ENCODE results near the gene WWC1. TPM values are rescaled to one million over a fixed set of nuclear protein-coding genes. Genes with fewer than 3 reads are reported as not detected.

Gene WWC1
- total RNA-seq, 3 donors from 2014 or later = 14.7 to 37.0 (median 17.2) TPM

- Histone ChIP-seq H3K9me3 (no peaks in the 10 kb centered on the region), H3K4me3 (no peak overlapping the region), H3K36me3 (ENCODE audit: low read depth) (no peaks in the 10 kb centered on the region), H3K4me1 (ENCODE audit: low read depth) (peaks cover 27% of the 10 kb centered on the region)
- intact Hi-C loops (cut with DNase I, micrococcal nuclease) = no loop called here
- DNase-seq (no peak), ATAC-seq (no peak)
- TF ChIP-seq CTCF (IDR thresholded peaks at IDR 0.05) = no peak
Observed at GRCh38 chr5:168313596-168314204, 22.3 kb downstream of the WWC1 start.

- DNase-seq = peak; percentile 84 to 88 (median 85)
- ATAC-seq = peak; percentile 85
- no peak for TF ChIP-seq CTCF (IDR thresholded peaks at IDR 0.05)
- H3K36me3 ChIP-seq (ENCODE audit: low read depth) = no peaks in the 10 kb centered on the region
- no peak overlapping the region for H3K4me3 ChIP-seq
- intact Hi-C loops (cut with DNase I, micrococcal nuclease) = no loop called here
- H3K4me1 ChIP-seq (ENCODE audit: low read depth) = peaks cover 27% of the 10 kb centered on the region
- no peaks in the 10 kb centered on the region for H3K9me3 ChIP-seq
Observed at GRCh38 chr5:168314735-168315411, 23.4 kb downstream of the WWC1 start.

GRCh38 chr5:168315416-168316138 lies 24.1 kb downstream of the WWC1 start:
- TF ChIP-seq CTCF (IDR thresholded peaks at IDR 0.05) = no peak
- Histone ChIP-seq H3K36me3 (ENCODE audit: low read depth) (no peaks in the 10 kb centered on the region), H3K4me3 (no peak overlapping the region), H3K9me3 (no peaks in the 10 kb centered on the region), H3K4me1 (ENCODE audit: low read depth) (peaks cover 27% of the 10 kb centered on the region)
- DNase-seq (peak in 1 of 3 donors; percentile 41), ATAC-seq (peak; percentile 3)
- intact Hi-C loops (cut with DNase I, micrococcal nuclease) = no loop called here

- no peak for TF ChIP-seq CTCF (IDR thresholded peaks at IDR 0.05)
- Histone ChIP-seq H3K36me3 (ENCODE audit: low read depth) (no peaks in the 10 kb centered on the region), H3K4me1 (ENCODE audit: low read depth) (peaks cover 27% of the 10 kb centered on the region), H3K9me3 (no peaks in the 10 kb centered on the region), H3K4me3 (no peak overlapping the region)
- peak; percentile 68 for ATAC-seq
- DNase-seq = peak; percentile 66 to 79 (median 72)
- intact Hi-C loops (cut with DNase I, micrococcal nuclease) = no loop called here
Observed at GRCh38 chr5:168316139-168316578, 24.7 kb downstream of the WWC1 start.

GRCh38 chr5:168317096-168317520 lies 25.7 kb downstream of the WWC1 start:
- H3K9me3 ChIP-seq = no peaks in the 10 kb centered on the region
- no peak overlapping the region for H3K4me3 ChIP-seq
- ATAC-seq = no peak
- peaks cover 27% of the 10 kb centered on the region for H3K4me1 ChIP-seq (ENCODE audit: low read depth)
- no peaks in the 10 kb centered on the region for H3K36me3 ChIP-seq (ENCODE audit: low read depth)
- intact Hi-C loops (cut with DNase I, micrococcal nuclease) = no loop called here
- DNase-seq = no peak
- TF ChIP-seq CTCF (IDR thresholded peaks at IDR 0.05) = no peak
